ENCODE measurements around the gene ANGPT4.

ANGPT4 gene

GRCh38 chr20:939606-940005 is 23.5 kb upstream of the ANGPT4 start:
- no peak for DNase-seq

- no peak for DNase-seq
These were observed 18.2 kb upstream of the ANGPT4 start for GRCh38 chr20:934186-934840.

GRCh38 chr20:933029-933428 is 16.9 kb upstream of the ANGPT4 start:
- no peak for DNase-seq

GRCh38 chr20:931401-931800 is 15.3 kb upstream of the ANGPT4 start:
- no peak for DNase-seq

GRCh38 chr20:926670-927069 is 10.5 kb upstream of the ANGPT4 start:
- DNase-seq = no peak

- no peak for DNase-seq
These were observed 9.4 kb upstream of the ANGPT4 start for GRCh38 chr20:925516-925915.

- DNase-seq = no peak
These were observed 8.5 kb upstream of the ANGPT4 start for GRCh38 chr20:924639-925038.

GRCh38 chr20:922781-923180 is 6.6 kb upstream of the ANGPT4 start:
- no peak for DNase-seq

- no peak for DNase-seq
These were observed 4.9 kb upstream of the ANGPT4 start for GRCh38 chr20:921068-921467.

- DNase-seq = no peak
These were observed 4.2 kb upstream of the ANGPT4 start for GRCh38 chr20:920311-920710.

- DNase-seq = no peak
These were observed 3.4 kb upstream of the ANGPT4 start for GRCh38 chr20:919491-919916.

- no peak for DNase-seq
These were observed 1.3 kb upstream of the ANGPT4 start for GRCh38 chr20:917416-917815.

GRCh38 chr20:916825-917224 is 691 bp upstream of the ANGPT4 start:
- DNase-seq = no peak

GRCh38 chr20:914727-915498 is 1.2 kb downstream of the ANGPT4 start:
- DNase-seq = no peak

GRCh38 chr20:913306-913849 is 2.8 kb downstream of the ANGPT4 start:
- DNase-seq = no peak

GRCh38 chr20:911882-912600 is 4.1 kb downstream of the ANGPT4 start:
- DNase-seq = no peak

GRCh38 chr20:910870-911770 is 5.0 kb downstream of the ANGPT4 start:
- no peak for DNase-seq

- no peak for DNase-seq
These were observed 5.8 kb downstream of the ANGPT4 start for GRCh38 chr20:910132-910869.

- no peak for DNase-seq
These were observed 6.5 kb downstream of the ANGPT4 start for GRCh38 chr20:909641-910040.

- DNase-seq = no peak
These were observed 9.3 kb downstream of the ANGPT4 start for GRCh38 chr20:906703-907270.

- DNase-seq = no peak
These were observed 10.1 kb downstream of the ANGPT4 start for GRCh38 chr20:906001-906520.
